ENCODE results near the gene GRM5.
"Not testable (repeated sequence)": the region's sequence is repeated elsewhere in the genome, so short reads cannot be mapped to it uniquely, and the experiment has no call there.

DNA sequence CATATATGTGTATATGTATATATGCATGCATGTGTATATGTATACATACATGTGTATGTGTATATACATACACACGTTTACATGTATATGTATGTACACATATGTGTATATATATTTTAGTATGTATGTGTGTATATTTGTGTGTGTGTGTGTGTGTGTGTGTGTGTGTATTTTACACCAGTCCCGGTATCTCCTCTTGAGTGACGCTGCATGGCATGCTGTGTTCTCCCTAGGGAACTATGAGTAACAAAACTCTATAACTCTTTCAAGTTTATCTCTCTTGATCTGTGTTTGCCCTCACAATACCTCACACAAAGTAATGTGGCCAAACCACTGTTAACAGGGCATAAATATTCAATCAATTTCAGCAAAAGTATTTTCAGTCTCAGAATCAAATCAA lies 19.2 kb upstream of the GRM5 start:
- TF ChIP-seq, protein P1, sequence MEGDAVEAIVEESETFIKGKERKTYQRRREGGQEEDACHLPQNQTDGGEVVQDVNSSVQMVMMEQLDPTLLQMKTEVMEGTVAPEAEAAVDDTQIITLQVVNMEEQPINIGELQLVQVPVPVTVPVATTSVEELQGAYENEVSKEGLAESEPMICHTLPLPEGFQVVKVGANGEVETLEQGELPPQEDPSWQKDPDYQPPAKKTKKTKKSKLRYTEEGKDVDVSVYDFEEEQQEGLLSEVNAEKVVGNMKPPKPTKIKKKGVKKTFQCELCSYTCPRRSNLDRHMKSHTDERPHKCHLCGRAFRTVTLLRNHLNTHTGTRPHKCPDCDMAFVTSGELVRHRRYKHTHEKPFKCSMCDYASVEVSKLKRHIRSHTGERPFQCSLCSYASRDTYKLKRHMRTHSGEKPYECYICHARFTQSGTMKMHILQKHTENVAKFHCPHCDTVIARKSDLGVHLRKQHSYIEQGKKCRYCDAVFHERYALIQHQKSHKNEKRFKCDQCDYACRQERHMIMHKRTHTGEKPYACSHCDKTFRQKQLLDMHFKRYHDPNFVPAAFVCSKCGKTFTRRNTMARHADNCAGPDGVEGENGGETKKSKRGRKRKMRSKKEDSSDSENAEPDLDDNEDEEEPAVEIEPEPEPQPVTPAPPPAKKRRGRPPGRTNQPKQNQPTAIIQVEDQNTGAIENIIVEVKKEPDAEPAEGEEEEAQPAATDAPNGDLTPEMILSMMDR (IDR thresholded peaks at IDR 0.05) = not testable (repeated sequence)
- not testable (repeated sequence) for TF ChIP-seq EP300, POLR2AphosphoS5, POLR2A (IDR thresholded peaks at IDR 0.05)

All from stomach (tissue), 4 donors.